GM19240 (cell line): ENCODE results near the gene KCNAB1.

Experiments
- DNase-seq: peaks from one replicate; pipeline ENCODE4 v3.0.0; 2011; ENCODE audit warnings: low spot score; ENCODE audit not compliant: insufficient read length

The KCNAB1 gene

DNA sequence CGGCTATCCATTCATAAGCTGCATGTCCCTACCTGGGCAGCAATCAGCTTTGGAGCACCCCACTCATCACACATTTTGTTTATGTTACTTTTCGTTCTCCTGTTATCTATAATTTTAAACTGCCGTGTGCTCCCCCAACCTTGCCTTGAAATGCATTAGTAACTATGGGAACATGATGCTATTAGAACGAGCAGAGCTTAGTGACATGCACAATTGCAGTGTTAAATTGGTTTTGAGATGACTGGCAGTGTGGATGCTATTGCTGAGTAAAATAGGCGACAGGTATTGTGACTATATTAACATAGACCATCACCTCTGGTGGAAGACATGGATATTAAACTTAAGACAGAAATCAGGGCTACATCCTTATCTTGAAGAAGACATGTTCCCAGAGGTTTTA, 191.6 kb downstream of the KCNAB1 start:
- no peak for DNase-seq

DNA sequence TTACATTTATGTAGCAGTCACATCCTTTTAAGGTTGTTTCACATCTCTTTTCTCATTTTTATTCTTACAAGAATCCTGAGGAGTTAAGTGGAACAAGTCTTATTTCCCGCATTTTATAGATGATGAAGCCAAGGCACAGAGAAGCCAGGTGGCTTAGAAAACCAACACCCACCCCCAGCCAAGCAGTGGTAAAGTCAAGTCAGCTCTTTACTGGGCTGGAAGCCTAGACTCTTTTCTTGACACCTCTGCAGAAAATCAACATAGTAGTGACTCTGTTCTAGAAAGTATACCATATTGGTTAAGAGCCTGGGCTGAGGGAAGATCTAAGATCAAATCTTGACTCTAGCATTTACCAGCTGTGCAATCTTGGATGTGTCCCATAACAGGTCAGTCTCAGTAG, 195.7 kb downstream of the KCNAB1 start:
- no peak for DNase-seq

DNA sequence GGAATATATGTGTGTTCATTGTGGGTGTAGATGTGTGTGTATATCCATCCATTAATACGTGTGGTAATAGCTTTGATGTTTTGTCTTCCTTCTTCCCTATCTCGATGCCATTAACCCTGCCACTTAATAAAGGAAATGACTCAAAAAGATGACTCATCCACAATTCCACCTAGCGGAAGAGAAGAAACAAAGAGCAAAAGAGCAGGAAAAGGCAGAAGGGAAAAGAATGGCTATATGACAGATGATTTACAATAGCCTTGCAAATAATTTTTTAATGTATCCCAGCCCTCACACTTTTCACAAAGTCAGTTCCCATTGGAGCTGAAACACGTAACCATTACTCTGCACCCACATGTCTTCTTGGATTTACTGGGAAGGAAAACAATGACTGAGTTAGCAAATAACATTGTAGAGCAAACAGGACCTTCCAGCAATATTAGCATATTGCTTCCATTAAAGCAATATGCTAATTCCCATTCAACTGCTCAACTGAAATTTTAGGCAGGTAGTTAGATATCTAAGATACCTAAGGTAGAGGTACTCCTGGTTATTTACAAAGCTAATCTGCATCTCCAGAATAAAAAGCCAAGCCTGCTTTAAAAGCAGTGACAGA, 197.2 kb downstream of the KCNAB1 start:
- no peak for DNase-seq

DNA sequence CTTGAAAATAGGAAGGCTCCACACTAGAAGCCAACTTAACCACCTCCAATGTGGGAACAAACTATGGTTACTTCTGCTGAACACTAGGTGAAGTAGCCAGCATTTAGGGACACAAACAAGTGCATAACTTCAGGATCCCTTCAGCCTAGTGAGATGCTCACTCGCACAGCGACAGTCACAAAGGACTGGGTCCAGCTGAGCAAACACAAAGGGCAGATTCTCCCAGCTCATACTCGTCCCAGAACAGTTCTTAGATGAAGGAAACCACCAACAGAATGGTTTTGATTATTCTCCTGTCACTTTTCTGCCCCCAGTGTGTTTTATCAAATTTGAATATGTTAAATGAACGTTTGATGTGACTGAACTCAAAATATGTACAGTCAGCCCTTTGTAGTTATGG, 201.6 kb downstream of the KCNAB1 start:
- no peak for DNase-seq

DNA sequence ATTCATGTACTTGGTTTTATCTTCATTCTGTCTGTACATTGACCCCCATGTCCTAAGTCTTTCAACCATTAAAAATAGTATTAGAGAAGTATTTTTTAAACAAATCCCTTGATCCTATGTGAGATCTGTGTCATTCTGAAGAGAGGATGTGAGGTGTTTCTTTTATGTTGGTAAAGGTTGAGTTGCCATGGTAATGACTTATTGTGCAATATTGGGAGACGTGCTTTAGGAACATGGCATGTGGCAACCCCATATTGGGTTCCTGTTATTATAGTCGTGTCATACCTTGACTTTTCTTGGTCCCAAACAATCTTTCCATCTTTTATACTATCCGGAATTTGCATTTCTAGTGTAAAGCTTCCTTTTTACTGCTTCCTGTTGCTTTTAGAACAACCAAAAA, 203.1 kb downstream of the KCNAB1 start:
- no peak for DNase-seq

DNA sequence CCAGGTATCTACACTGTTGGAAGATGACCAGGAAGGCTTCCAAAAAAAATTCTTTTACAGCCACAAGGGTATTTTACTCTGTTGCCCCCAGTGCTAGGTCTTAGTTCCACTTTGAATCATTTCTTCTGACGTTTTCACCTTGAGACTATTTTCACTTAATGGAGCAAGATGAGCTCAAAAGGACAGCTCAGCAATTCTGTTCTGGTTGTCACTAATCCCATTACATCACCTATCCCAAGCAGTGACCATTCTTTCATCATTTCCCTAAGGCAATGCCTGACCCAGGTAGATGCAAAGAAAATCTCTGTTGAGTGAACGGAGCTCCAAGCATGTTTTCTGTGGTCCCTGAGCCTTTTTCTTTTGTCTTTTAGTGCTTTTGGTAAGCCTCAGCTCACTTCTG, 210.0 kb downstream of the KCNAB1 start:
- DNase-seq: no peak

DNA sequence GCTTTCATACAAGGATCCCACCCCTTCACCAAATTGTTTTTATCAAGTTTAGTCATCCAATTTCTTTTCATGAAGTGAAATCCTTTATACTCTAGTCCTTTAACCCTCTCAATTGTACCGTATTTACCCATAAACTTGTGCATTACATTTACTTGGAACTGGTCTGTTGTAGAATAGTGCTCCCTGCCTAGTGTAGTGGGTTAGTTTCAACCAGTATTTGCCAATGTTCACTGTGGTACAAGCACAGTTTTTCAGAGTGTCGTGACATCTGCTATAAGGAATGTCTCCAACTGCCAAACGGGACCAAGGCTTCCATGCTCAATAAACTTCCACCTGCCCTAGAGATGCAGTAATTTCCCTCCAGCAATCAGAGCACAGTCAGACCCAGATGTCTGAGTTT, 211.9 kb downstream of the KCNAB1 start:
- DNase-seq: no peak

DNA sequence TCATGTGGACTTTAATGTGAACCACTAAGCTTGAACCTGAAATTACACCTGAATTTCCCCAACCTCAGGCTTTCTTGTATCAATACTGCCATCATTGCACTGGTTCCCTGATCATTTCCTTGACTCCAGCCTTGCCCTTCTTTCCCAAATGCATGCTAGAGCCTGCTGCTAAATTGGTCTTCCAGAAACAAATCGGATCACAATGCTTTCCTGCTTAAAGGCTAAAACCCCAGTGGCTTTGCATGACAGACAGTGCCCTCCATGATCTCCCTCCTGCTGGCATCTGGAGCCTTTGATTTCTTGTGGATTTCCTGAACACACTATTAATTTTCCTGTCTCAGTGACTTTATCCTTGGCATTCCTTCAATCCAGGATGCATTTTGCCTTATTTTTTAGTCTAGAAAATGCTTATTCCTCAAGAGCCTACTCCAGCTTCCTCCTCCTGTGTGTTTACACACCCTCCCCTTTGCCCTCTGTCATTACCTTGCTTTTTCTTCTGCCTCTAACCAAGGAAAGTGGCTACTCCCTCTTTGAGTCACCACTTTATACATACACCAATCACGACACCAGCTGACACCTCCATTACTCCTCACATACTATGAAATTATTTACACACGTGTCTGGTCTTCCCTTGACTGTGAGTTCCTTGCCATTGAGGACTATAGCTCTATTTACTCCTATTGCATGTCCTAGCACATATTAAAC, 214.6 kb downstream of the KCNAB1 start:
- DNase-seq: no peak

DNA sequence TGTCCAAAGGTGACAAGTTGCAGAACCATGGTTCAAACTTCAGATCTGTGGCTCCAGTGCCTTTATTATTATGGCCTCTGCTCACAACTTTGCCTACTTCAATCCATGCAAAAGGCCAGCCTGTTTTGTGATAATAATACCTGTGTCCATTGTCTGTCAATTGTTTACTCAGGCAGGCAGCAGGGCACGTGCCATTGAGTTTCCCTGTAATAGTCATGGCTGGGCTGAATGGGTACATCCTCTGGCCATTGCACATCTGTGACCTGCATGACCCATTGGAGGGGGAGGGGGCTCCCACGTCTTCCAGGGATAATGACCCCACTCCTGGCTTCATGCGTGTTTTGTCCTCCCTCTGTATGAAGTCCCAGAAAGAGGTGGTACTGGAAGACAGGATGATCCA, 219.1 kb downstream of the KCNAB1 start:
- no peak for DNase-seq

DNA sequence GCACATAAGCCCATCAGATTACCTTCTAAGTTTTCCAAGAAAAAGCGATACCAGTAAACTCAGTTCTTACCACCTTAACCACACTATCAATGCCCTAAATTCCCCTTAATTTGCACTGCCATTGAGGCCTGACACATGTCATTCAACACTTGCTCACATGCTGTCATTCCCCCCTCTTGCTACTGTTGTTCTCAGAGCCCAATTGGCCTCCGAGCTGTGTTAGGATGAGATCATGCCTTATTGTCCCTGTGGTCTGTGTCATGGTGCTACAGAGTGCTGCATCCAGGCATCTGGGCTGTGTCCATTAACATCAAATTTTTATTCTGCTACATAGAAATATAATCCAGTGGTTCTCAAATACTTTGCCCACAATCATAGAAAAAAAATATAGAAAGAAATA, 221.0 kb downstream of the KCNAB1 start:
- DNase-seq: no peak

DNA sequence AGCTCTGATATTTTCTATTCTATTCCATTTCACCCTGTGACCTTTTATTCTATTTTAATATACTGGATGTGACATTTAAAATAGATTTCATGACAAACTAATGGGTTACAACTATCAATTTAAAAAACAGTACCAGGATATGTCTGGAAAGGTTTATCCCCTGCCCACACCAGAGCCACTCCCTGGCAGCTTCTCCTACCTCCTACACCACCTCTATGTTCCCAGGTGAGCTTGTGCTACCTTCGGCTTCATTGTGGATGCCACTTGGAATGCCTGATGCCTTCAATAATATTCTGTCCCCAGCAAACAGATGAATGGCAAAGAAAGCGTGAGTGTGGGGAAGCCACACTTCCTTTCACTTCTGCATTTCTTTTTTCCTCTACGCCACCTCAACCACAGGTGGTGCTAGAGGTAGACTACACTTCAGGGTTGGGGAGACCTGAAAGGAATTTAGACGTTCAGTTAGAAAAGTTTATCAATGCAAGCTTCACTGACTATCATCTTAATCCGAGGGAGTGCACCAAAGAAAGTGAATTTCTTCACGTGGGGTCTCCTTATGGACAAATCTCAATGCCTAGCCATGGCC, 221.5 kb downstream of the KCNAB1 start:
- peak; percentile 36 for DNase-seq

DNA sequence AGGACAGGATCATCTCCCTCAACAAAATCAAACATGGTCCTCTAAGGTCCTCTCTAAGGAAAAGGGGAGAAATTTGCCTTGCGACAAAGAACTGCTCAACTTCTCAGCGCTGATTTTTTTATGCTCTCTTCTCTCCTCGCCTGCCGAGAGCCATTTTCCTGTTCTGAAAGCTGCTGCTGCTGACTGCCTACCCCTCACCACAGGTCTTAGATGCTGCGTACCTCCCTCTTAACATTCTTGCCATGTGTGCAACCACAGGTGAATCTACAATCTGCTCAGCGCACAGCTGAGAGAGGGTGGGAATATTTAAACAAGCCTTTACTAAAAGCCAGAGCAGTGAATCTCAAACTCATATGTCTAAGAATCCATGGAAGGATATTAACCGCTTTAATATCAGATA, 223.8 kb downstream of the KCNAB1 start:
- no peak for DNase-seq

DNA sequence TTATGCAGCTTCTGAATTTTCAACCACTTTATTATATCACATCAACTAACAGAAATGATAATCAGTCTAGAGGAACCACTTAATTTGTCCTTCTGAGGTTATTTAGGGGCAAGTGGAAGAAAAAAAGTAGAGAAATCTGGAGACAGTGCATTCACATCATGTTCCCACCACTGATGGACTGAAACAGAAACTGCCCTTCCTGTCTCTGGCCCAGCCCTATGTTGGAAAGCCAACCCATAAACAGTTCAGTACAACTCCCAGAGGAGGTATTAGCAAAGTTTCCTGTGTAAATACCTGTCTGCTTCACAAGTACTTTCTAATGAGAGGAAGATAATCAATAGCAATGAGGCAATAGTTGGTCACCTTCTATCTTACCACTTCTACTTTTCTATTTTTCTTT, 228.7 kb downstream of the KCNAB1 start:
- DNase-seq: no peak

DNA sequence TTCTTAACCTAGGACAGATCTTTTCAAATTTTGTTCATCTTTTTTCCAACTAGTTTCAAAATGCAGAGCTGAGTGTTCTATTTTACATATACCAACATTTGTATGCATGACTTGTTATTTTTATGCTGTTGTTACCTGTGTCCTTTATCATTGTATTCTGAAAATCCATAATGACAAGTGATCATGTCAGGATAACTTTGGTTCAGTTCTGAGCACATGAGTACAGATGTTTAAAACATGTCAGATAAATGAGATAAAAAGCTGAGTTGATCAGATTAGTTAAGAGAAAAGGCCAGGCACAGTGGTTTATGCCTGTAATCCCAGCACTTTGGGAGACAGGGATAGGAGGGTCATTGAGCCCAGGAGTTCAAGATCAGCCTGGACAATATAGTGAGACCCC, 229.6 kb downstream of the KCNAB1 start:
- DNase-seq: no peak

DNA sequence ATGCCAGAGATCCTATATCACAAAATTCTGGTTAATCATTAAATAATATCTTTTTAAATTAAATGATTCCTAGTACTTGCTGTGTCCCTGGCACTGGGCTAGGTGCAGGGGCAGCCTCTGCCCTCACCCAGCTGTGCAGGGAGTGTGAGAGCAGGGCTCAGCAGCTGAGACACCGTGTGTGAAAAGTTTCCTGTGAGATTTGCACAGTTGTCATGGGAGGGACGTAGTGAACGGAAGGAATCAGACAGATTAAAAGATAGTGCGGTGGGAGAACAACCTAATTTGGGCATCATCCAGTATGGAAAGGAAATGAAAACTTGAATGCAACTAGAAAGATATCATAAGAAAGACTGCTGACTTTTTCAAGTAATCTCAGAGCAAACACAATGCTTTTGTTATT, 230.4 kb downstream of the KCNAB1 start:
- no peak for DNase-seq

DNA sequence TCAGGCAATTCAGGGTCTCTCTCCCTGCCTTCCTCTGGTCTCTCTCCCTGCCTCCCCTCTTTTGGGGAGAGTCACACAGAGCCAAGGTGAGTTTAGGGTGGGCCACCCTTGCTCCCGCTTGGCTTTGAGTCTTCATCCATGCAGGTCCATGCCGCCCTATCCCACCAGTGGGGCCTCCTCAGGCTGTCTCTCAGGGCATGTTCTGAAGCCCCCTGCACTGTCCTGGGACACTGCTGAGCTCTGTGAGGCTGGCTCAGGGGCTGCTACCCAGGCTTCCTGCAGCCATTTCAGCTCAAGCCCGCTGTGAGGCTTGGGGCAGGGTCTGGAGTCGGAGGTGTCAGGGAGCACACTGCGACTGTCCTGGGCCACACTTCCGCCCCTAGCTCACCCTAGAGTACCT, 231.4 kb downstream of the KCNAB1 start:
- DNase-seq: no peak

DNA sequence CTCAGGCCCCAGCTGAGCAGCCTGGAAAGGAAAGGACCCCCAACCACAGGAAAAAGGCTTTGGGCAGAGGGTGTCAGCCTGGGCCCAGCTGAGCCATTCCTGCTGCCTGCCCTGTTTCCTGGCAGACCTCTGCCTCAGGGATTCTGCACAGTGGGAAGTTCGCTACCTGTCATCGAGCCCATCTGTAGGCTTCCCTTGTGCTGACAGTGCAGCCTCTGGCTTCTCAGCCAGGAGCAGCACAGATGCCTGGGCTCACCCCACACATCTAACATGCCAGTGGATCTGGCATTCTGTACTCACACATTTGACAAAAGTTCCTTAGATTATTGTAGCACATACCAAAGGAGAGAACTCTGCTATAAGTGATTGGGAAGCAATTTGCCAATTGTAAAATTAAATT, 232.3 kb downstream of the KCNAB1 start:
- DNase-seq: no peak

DNA sequence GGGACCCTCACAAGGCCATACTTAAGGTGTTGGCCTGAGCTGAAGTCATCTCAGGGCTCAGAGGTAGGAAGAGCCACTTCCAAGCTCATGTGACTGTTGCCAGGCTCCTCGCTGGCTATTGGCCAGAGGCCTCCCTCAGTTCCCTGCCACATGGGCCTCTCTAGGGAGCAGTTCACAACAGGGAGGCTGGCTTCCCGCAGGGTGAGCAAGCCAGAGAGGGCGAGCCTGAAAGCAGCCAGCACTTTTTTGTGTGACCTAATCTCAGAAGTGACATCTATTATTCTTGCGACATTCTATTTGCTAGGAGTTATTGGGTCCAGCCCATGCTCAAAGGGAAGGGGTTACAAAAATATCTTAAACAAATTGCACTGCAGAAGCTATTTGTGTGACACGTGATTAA, 233.2 kb downstream of the KCNAB1 start:
- DNase-seq: no peak

DNA sequence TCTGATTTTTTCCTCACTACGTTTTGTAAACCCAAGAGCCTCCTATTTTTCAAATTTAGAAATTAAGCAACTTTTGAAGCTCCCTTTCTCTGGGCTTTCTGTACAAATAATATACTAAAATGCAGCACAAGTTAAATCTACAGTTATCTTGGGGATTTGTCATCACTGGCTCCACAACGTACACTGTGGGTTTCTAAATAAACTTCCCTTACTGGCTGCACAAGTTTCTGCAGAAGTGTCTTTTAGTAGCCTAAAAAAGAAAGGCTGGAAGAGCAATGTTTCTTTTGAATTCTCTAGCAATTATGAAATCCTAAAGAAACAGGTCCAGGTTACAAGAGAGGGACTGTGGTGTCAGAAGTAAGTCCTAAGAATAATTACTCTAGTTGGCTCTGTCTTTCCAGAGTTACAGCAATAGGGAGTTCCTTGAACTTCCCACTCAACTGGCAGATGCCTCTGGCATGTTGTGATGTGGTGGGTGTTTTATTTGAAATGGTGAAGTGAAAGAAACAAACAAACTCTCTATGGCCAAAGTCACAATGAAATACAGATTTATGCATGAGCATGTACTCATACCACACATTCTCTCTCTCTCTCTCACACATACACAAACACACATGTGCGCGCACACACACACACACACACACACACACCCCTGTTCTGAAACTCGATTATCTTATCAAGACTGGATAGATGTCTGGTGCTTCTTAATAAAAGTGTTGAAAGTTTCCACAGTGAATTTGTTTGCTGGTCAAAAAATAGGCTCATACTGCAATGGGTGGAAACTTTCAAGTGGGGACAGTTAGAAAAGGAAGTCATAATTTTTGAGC, 236.4 kb downstream of the KCNAB1 start:
- no peak for DNase-seq

DNA sequence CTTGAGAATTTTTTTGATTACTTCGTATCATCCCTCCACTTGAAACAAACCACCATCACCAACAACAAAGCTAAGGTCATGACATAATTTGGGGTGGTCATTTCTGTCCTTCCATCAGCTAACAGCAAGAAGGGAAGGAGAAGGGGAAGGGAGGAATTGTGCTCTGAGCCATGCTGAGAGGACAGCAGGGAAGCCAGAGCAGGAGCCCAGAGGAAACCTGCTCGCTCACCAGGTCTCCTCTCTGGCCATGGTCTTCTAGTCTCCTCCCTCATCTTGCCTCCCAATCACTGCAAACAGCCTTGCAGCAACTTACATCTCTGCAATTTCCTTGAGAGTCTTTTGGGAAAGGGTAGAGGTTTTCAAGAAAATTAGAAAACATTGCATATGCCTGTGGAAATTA, 237.9 kb downstream of the KCNAB1 start:
- no peak for DNase-seq

DNA sequence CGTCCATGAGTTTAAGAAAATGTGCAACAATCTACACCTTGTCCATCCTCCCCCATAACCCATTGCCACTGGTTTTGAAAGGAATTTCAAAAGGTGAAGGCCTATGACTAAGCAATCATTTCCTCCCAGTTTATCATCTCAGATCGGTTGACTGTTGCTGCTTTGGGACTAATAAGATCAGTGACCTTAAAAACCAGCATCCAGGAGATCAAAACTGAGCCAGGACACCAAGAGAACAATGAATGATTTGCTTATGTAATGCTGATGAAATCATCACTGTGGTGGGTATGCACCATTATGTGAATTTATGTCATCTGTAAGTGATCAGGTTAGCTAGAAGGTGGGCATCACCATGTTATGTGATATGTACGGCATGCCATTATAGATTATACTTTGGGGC, 239.0 kb downstream of the KCNAB1 start:
- no peak for DNase-seq

DNA sequence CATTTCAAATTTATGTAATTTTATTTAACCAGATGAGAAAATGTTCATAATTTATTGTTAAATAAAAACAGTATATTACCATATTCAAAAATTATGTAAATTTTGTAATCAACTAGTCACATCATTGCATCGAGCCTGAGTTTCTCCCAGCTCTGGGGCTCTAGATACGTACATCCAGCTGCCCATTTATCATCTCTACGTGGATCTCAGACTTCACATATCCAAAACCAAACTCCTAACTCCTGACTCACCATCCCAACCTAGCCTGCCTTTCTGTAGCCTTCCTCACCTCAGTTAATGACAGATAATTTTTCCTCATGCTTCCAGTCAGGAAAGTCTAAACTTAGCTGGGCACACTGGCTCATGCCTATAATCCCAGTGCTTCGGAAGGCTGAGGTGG, 239.7 kb downstream of the KCNAB1 start:
- no peak for DNase-seq
